ENCODE results near the gene ZBTB32. TPM values are rescaled to one million over a fixed set of nuclear protein-coding genes. Genes with fewer than 3 reads are reported as not detected.

The ZBTB32 gene
- polyA plus RNA-seq, 1 of the 3 experiments (the other 2 are of a cell fraction): not detected

DNA sequence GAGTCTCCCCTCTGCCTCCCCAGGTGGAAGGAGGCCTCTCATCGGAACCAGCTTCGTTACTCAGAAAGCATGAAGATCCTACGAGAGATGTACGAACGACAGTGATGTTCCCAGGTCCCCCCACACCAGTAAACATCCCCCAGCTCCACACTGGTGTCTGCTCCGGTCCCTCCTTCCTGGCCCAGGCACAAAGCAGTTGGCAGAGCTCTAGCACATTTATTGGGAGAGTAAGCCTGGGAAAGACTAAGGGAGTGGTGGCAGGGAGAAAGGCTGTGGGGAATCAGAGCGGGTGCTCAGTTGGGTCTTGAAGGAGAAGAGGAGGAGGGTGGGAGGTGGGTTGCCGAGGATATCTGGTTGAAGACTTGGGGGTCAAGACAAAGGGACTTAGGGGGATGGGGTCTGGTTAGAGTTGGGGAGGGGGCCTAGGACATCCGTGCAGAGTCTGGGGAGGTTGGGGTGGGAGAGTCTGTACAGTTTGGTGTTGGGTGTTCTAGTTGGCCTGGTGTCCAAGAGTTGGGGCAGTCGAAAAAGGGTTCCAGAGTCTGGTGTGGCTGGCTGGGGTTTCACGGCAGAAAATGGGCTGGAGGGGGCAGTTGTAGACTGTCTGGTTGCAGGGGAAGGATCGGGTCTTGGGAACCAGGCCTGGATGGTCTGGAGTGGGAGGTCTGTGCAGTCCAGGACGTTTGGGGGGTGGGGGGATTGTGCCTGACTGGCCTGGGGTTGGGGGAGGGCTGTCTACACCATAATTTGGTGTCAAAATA is 50.2 kb downstream of the ZBTB32 start:
- Histone ChIP-seq H3K36me3 (replicated peaks in 1 of 2; ENCODE audit: control insufficient read depth in 1 of 2, insufficient read depth in 2 of 2, low read length in 1 of 2) (peaks cover 5 to 32% of the 10 kb centered on the region in 2 experiments), H3K4me2 (no peak overlapping the region), H3K27me3 (ENCODE audit: insufficient read depth) (no peaks in the 10 kb centered on the region), H3K4me3 (ENCODE audit: low read depth in 2 of 2, low read length in 1 of 2) (no peak overlapping the region), H3K9me2 (no peaks in the 10 kb centered on the region), H3F3A (replicated peaks; ENCODE audit: insufficient read depth) (peaks cover 10% of the 10 kb centered on the region), H2AFZ (ENCODE audit: low read depth) (no peak overlapping the region), H4K20me1 (ENCODE audit: insufficient read depth) (peaks cover 4% of the 10 kb centered on the region), H3K27ac (ENCODE audit: low read depth in 2 of 2, low read length in 1 of 2) (no peak overlapping the region), H3K9ac (no peak overlapping the region), H3K9me3 (no peaks in the 10 kb centered on the region), H3K79me2 (ENCODE audit: insufficient read depth) (peaks cover 29% of the 10 kb centered on the region), H3K4me1 (ENCODE audit: control insufficient read depth in 1 of 2, insufficient read depth in 2 of 2, low read depth in 1 of 2, low read length in 1 of 2) (peaks cover 11 to 20% of the 10 kb centered on the region in 2 experiments; a peak in 3 of 4 replicates)
- TF ChIP-seq CHD2 (IDR thresholded peaks at IDR 0.05; ENCODE audit: low read length, partially characterized antibody) (no peak), SIN3A (IDR thresholded peaks at IDR 0.05; ENCODE audit: borderline replicate concordance, low read depth, low read length) (no peak)
- WGBS (ENCODE audit: low lambda C conversion rate): 90% methylated on average over 13 of the region's 13 CpGs
- ChIA-PET CTCF (no interaction called here), POLR2A (no interaction called here)
- no peak for DNase-seq

DNA sequence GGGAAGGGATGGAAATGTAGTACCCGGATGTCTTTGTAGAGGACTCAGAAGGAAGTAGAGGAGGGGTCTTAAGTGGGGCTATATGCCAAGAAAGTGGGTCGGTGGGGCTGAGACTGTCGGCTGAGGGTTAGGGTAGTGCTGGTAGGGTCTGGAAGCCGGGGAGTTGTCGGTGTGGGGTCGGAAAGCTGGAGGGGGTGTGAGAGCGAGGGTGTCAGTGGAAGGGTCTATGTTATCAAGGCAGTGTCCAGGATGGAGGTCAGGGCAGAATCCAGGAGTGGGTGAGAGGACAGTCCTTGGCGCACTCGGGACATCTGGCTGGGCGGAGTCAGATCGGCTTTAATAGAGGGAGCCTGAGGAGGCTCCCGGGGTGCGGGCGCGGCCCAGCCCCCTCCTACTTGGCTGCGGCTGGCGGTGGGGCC is 50.8 kb downstream of the ZBTB32 start:
- no peak overlapping the region for H2AFZ ChIP-seq (ENCODE audit: low read depth)
- TF ChIP-seq JUND (IDR thresholded peaks at IDR 0.05): no peak
- TF ChIP-seq ELF1 (IDR thresholded peaks at IDR 0.05): no peak
- TF ChIP-seq CHD2 (IDR thresholded peaks at IDR 0.05; ENCODE audit: low read length, partially characterized antibody): no peak
- no peak for TF ChIP-seq SIN3A (IDR thresholded peaks at IDR 0.05; ENCODE audit: borderline replicate concordance, low read depth, low read length)
- no peak for TF ChIP-seq EZH2phosphoT487 (IDR thresholded peaks at IDR 0.05; ENCODE audit: borderline replicate concordance, low read depth)
- TF ChIP-seq FOXM1 (IDR thresholded peaks at IDR 0.05; ENCODE audit: low read depth): no peak
- TF ChIP-seq NFIC (IDR thresholded peaks at IDR 0.05; ENCODE audit: borderline replicate concordance): no peak
- no peak for TF ChIP-seq NRF1 (IDR thresholded peaks at IDR 0.05; ENCODE audit: low read depth, low read length)
- TF ChIP-seq, protein P1, sequence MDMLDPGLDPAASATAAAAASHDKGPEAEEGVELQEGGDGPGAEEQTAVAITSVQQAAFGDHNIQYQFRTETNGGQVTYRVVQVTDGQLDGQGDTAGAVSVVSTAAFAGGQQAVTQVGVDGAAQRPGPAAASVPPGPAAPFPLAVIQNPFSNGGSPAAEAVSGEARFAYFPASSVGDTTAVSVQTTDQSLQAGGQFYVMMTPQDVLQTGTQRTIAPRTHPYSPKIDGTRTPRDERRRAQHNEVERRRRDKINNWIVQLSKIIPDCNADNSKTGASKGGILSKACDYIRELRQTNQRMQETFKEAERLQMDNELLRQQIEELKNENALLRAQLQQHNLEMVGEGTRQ (IDR thresholded peaks at IDR 0.05; ENCODE audit: borderline replicate concordance, low read depth, low read length): no peak
- no peak for TF ChIP-seq RAD21 (IDR thresholded peaks at IDR 0.05; ENCODE audit: low read length)
- no peak for TF ChIP-seq MEF2A (IDR thresholded peaks at IDR 0.05; ENCODE audit: borderline replicate concordance, low read depth)
- TF ChIP-seq POLR2AphosphoS5 (IDR thresholded peaks at IDR 0.05; ENCODE audit: low read depth, low read length): no peak
- no peak for TF ChIP-seq GATA2 (CRISPR knock-in tag; IDR thresholded peaks at IDR 0.05)
- TF ChIP-seq TEAD4 (IDR thresholded peaks at IDR 0.05; ENCODE audit: borderline replicate concordance, insufficient read depth): no peak

More for the DNA sequence above, 50.8 kb downstream of the ZBTB32 start:
- POLR2A ChIA-PET: no interaction called here
- H3K27me3 ChIP-seq (ENCODE audit: insufficient read depth): no peaks in the 10 kb centered on the region
- no peak overlapping the region for H3K27ac ChIP-seq (ENCODE audit: low read depth in 2 of 2, low read length in 1 of 2)
- H3F3A ChIP-seq (replicated peaks; ENCODE audit: insufficient read depth): peaks cover 10% of the 10 kb centered on the region
- H3K79me2 ChIP-seq (ENCODE audit: insufficient read depth): peaks cover 29% of the 10 kb centered on the region
- H3K4me1 ChIP-seq (ENCODE audit: control insufficient read depth in 1 of 2, insufficient read depth in 2 of 2, low read depth in 1 of 2, low read length in 1 of 2): peaks cover 7 to 19% of the 10 kb centered on the region in 2 experiments; a peak in 3 of 4 replicates
- H3K36me3 ChIP-seq (replicated peaks in 1 of 2; ENCODE audit: control insufficient read depth in 1 of 2, insufficient read depth in 2 of 2, low read length in 1 of 2): peaks cover 7 to 32% of the 10 kb centered on the region in 2 experiments
- WGBS (ENCODE audit: low lambda C conversion rate): 92% methylated on average over 12 of the region's 17 CpGs
- no peaks in the 10 kb centered on the region for H3K9me3 ChIP-seq
- no peak for DNase-seq
- CTCF ChIA-PET: no interaction called here
- H3K4me2 ChIP-seq: no peak overlapping the region
- H4K20me1 ChIP-seq (ENCODE audit: insufficient read depth): peaks cover 4% of the 10 kb centered on the region
- H3K9ac ChIP-seq: no peak overlapping the region
- H3K9me2 ChIP-seq: no peaks in the 10 kb centered on the region
- no peak overlapping the region for H3K4me3 ChIP-seq (ENCODE audit: low read depth in 2 of 2, low read length in 1 of 2)
